HepG2 (cell line): ENCODE data around the gene VCL. TPM values are rescaled to one million over a fixed set of nuclear protein-coding genes. Genes with fewer than 3 reads are reported as not detected.

Experiments
- ATAC-seq: fragments of 200-7000 bp; cut with Tn5 transposase; 3 replicates; pipeline ENCODE4 v1.9.1; 2020; ENCODE audit warnings: mild to moderate bottlenecking, moderate library complexity
- BruUV-seq: library from RNA; stranded (reverse); fragments of 400-500 nt; replicated peaks from 2 replicates; lab custom pipeline; 2021; lab: Mats Ljungman, UMichigan
- CTCF ChIA-PET: fragments of 300-600 bp; formaldehyde crosslinking; extraction: SDS; loops from one replicate; lab custom pipeline; 2021; ENCODE audit warnings: low total read pairs, inconsistent platforms, low intra/inter-chr PET ratio; lab: Yijun Ruan, JAX
- POLR2A ChIA-PET: fragments of 350-600 bp; sonication (Branson Sonifier 250); formaldehyde crosslinking; loops from one replicate; lab custom pipeline; 2020; ENCODE audit warnings: antibody characterized with exemption, inconsistent platforms; lab: Yijun Ruan, JAX
- DNase-seq: peaks from one replicate; pipeline ENCODE4 v3.0.0-alpha.2; 2015; ENCODE audit warnings: low spot score
- FAIRE-seq: peaks from 3 replicates; lab custom pipeline; 2011; peaks lifted over from hg19 to GRCh38; lab: Jason Lieb, UNC
- H2AFZ ChIP-seq: one replicate; pipeline ENCODE4 v1.6.1; 2011; ENCODE audit warnings: low read length, inconsistent platforms
- H3K27ac ChIP-seq: fragments of 300-600 bp; 3 replicates; pipeline ENCODE4 v1.8.0; 2011; ENCODE audit warnings: mixed run types, mild to moderate bottlenecking, mixed read lengths, low read length, inconsistent platforms; ENCODE audit not compliant: insufficient read depth; ENCODE audit errors: extremely low read length
- H3K27me3 ChIP-seq, 2 experiments: fragments of 200-600 bp in 1 of 2; 2 replicates in 1 of 2; 3 replicates in 1 of 2; pipeline versions ENCODE4 v1.6.0 to v1.8.0; 2011; ENCODE audit warnings: low read length in 2 of 2, mild to moderate bottlenecking in 2 of 2, moderate library complexity in 2 of 2, inconsistent platforms in 1 of 2; ENCODE audit not compliant: insufficient read depth in 2 of 2, control insufficient read depth in 1 of 2
- H3K36me3 ChIP-seq, 2 experiments: fragments of 200-600 bp in 1 of 2; replicated peaks in 1 of 2; 2 replicates in 1 of 2; 3 replicates in 1 of 2; pipeline versions ENCODE4 v1.5.1 to v1.8.0; 2011; ENCODE audit warnings: low read length in 2 of 2, inconsistent platforms in 1 of 2; ENCODE audit not compliant: insufficient read depth in 2 of 2, control insufficient read depth in 1 of 2
- H3K4me1 ChIP-seq: 2 replicates; pipeline ENCODE4 v1.5.1; 2012; ENCODE audit warnings: low read length, inconsistent platforms; ENCODE audit not compliant: insufficient read depth
- H3K4me2 ChIP-seq: 2 replicates; pipeline ENCODE4 v1.6.0; 2011; ENCODE audit warnings: low read depth, low read length, inconsistent platforms
- H3K4me3 ChIP-seq, 3 experiments: fragments of 200-600 bp in 1 of 3; sonication (generic), shearing (Covaris generic) in 1 of 3; replicated peaks in 1 of 3; 2 replicates each; pipeline ENCODE4 v1.5.1; 2011 to 2016; ENCODE audit warnings: low read length in 3 of 3, inconsistent platforms in 2 of 3, low read depth in 2 of 3, mild to moderate bottlenecking in 2 of 3, control low read depth in 1 of 3, mixed read lengths in 1 of 3; ENCODE audit not compliant: insufficient read depth in 1 of 3
- H3K79me2 ChIP-seq: one replicate; pipeline ENCODE4 v1.6.1; 2011; ENCODE audit warnings: low read length, inconsistent platforms; ENCODE audit not compliant: insufficient read depth
- H3K9ac ChIP-seq: 2 replicates; pipeline ENCODE4 v1.6.0; 2011; ENCODE audit warnings: mild to moderate bottlenecking, low read depth, low read length, inconsistent platforms; ENCODE audit not compliant: insufficient read depth
- H3K9me3 ChIP-seq: 2 replicates; pipeline ENCODE4 v1.5.1; 2012; ENCODE audit warnings: mild to moderate bottlenecking, low read length
- H4K20me1 ChIP-seq: 2 replicates; pipeline ENCODE4 v1.6.0; 2011; ENCODE audit warnings: inconsistent platforms, mild to moderate bottlenecking, low read length, moderate library complexity; ENCODE audit not compliant: insufficient read depth
- ATF4 ChIP-seq, 2 experiments: fragments of 450-650 bp in 1 of 2; sonication (generic) in 1 of 2; formaldehyde crosslinking; IDR thresholded peaks; 2 replicates each; pipeline versions ENCODE4 v1.5.0 to v1.8.0; 2020 to 2022; ENCODE audit warnings: mild to moderate bottlenecking in 1 of 2, missing genetic modification reagents in 1 of 2
- CEBPB ChIP-seq: IDR thresholded peaks from 2 replicates; pipeline ENCODE4 v1.6.1; 2011; ENCODE audit warnings: low read depth, low read length, improper control_type of control experiment, borderline replicate concordance
- DNMT3B ChIP-seq: conservative IDR thresholded peaks from 2 replicates; pipeline ENCODE4 v1.6.1; 2016; ENCODE audit warnings: missing biosample characterization, control low read depth
- MAFF ChIP-seq: IDR thresholded peaks from 2 replicates; pipeline ENCODE4 v1.6.1; 2011; ENCODE audit warnings: low read depth, low read length, improper control_type of control experiment
- MAFK ChIP-seq, 2 experiments: IDR thresholded peaks in 1 of 2; conservative IDR thresholded peaks in 1 of 2; 2 replicates each; pipeline ENCODE4 v1.6.1; 2011; ENCODE audit warnings: improper control_type of control experiment in 2 of 2, low read length in 2 of 2
- PRDM4 ChIP-seq: sonication (generic); formaldehyde crosslinking; IDR thresholded peaks from 2 replicates; pipeline ENCODE4 v1.9.0; 2021; ENCODE audit warnings: missing genetic modification reagents, borderline replicate concordance
- SOX13 ChIP-seq, 3 experiments: fragments of 450-650 bp in 1 of 3; sonication (generic) in 1 of 3; formaldehyde crosslinking in 1 of 3; IDR thresholded peaks in 2 of 3; conservative IDR thresholded peaks in 1 of 3; 2 replicates each; pipeline versions ENCODE4 v1.5.0 to v1.6.1; 2016 to 2020; ENCODE audit warnings: antibody characterized with exemption in 1 of 3, mild to moderate bottlenecking in 1 of 3, missing compliant biosample characterization in 1 of 3, missing genetic modification reagents in 1 of 3, moderate library complexity in 1 of 3
- ZNF292 ChIP-seq: sonication (generic); formaldehyde crosslinking; IDR thresholded peaks from 2 replicates; pipeline ENCODE4 v1.8.1; 2022; ENCODE audit warnings: mild to moderate bottlenecking, low read depth, missing genetic modification reagents, borderline replicate concordance
- ZNF713 ChIP-seq: sonication (generic); formaldehyde crosslinking; IDR thresholded peaks from 2 replicates; pipeline ENCODE4 v1.4.0; 2020; ENCODE audit warnings: mild to moderate bottlenecking, missing genetic modification reagents
- WGBS: methylation state at CpG from one replicate; pipeline ENCODE4 v1.1.6; 2017; ENCODE audit warnings: low lambda C conversion rate; 5-methylcytosine and 5-hydroxymethylcytosine counted together
- in situ Hi-C: cut with HindIII; loops from 2 replicates; pipeline ENCODE4 v1.10.0; 2017; ENCODE audit warnings: low pct_unique_long_range_greater_than_20kb; ENCODE audit not compliant: extremely low pct_ligation_motif_present
- intact Hi-C: fragments of 100-400 bp; cut with micrococcal nuclease; formaldehyde crosslinking; loops from one replicate; pipeline ENCODE4 v1.10.0; 2022; ENCODE audit not compliant: unreplicated experiment
- polyA plus RNA-seq, 8 experiments: library from polyadenylated mRNA; depleted of rRNA in 3 of 8; stranded (reverse) in 7 of 8; unstranded in 1 of 8; fragments of >200 nt; fragmentation: Illumina TruSeq in 4 of 8; extraction: Trizol in 4 of 8; gene quantifications; 2 replicates each; pipeline versions ENCODE4 v1.2.1 to v1.2.3, GENCODE V29; 2011 to 2016; ENCODE audit warnings: low read depth in 4 of 8, missing spikeins in 1 of 8, mixed read lengths in 1 of 8; ENCODE audit not compliant: insufficient read depth in 1 of 8
- total RNA-seq, 5 experiments: library from RNA; depleted of rRNA; stranded (reverse); fragments of >200 nt; fragmentation: Illumina TruSeq; extraction: Trizol; gene quantifications; 2 replicates each; pipeline ENCODE4 v1.2.3, GENCODE V29; 2016; ENCODE audit warnings: low read depth in 1 of 5
- TF ChIP-seq, protein P1 (sequence below): sonication (generic); formaldehyde crosslinking; IDR thresholded peaks from 2 replicates; pipeline ENCODE4 v1.4.0; 2020; ENCODE audit warnings: missing genetic modification reagents

Gene VCL
- total and polyA plus RNA-seq, 2 of the 13 experiments (the other 11 are each of a cell fraction or from before 2014, with no cell fraction given): 17.3 to 26.9 TPM

DNA sequence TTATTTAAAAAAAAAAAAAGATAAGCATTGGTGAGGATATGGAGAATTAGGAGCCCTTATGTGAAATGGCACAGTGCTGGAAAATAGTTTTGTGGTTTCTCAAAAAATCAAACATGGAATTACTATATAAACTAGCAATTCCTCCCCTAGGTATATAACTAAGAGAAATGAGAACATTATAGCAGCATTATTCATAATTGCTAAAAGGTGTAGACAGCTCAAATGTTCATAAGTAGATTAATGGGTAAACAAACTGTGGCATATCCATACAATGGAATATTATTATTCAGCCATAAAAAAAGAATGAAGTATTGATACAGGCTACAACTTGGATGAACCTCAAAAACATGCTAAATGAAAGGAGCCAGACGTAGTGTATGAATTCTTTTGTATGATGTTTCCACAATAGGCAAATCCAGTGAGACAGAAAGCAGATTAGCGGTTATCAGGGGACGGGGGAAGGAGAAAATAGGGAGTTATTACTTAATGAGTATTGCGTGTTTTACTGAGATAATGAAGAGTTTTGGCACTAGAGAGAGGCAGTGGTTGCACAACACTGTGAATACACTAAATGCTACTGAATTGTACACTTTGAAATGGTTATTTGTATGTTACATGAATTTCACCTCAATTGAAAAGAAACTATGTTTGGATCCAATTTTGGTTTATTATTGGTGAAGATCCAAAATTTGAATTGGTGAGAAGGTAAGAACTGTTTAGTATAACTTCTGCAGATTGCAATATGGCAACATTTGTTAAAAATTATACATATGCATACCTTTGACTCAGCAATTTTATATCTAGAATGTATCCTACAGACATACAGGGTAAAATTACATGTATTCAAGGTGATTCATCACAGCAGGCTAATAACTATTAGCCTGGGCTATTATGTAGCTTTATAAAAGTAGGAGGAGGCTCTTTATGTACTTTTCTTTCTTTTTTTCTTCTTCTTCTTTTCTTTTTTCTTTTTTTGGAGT, 69.7 kb downstream of the VCL start:
- no peaks in the 10 kb centered on the region for H3K79me2 ChIP-seq
- ChIA-PET POLR2A (no interaction called here), CTCF (no interaction called here)
- ATAC-seq (no peak), DNase-seq (no peak), FAIRE-seq (no peak)
- no peak overlapping the region for H3K4me2 ChIP-seq
- peaks cover 1 to 11% of the 10 kb centered on the region in 2 experiments; a peak in 4 of 5 replicates for H3K36me3 ChIP-seq
- H3K4me3 ChIP-seq: no peak overlapping the region
- intact Hi-C loops: no loop called here
- no peak overlapping the region for H3K27ac ChIP-seq
- WGBS: 96% methylated on average over 4 of the region's 4 CpGs
- H2AFZ ChIP-seq: no peak overlapping the region
- in situ Hi-C loops: no loop called here
- no peaks in the 10 kb centered on the region for H3K27me3 ChIP-seq
- no peak overlapping the region for H3K9ac ChIP-seq
- no peaks in the 10 kb centered on the region for H3K4me1 ChIP-seq
- no peaks in the 10 kb centered on the region for H3K9me3 ChIP-seq
- H4K20me1 ChIP-seq: no peaks in the 10 kb centered on the region
- no TSS peak for BruUV-seq
- TF ChIP-seq, protein P1, sequence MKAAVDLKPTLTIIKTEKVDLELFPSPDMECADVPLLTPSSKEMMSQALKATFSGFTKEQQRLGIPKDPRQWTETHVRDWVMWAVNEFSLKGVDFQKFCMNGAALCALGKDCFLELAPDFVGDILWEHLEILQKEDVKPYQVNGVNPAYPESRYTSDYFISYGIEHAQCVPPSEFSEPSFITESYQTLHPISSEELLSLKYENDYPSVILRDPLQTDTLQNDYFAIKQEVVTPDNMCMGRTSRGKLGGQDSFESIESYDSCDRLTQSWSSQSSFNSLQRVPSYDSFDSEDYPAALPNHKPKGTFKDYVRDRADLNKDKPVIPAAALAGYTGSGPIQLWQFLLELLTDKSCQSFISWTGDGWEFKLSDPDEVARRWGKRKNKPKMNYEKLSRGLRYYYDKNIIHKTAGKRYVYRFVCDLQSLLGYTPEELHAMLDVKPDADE (CRISPR knock-in tag): no peak
- no peak for TF ChIP-seq ZNF713 (CRISPR knock-in tag)
- TF ChIP-seq SOX13 (IDR thresholded peaks at IDR 0.05): no peak
- no peak for TF ChIP-seq SOX13 (CRISPR knock-in tag; conservative IDR thresholded peaks at IDR 0.05 in 1 of 2, IDR thresholded peaks at IDR 0.05 in 1 of 2)
- TF ChIP-seq MAFK (conservative IDR thresholded peaks at IDR 0.05 in 1 of 2, IDR thresholded peaks at IDR 0.05 in 1 of 2; ENCODE audit: low read length in 2 of 2): peak; percentile 9 to 60; a peak in 2 of 4 replicates
- no peak for TF ChIP-seq ATF4 (CRISPR knock-in tag; IDR thresholded peaks at IDR 0.05)
- peak; percentile 19; the same call in 1 of the 2 replicates for TF ChIP-seq MAFF
- peak; percentile 24; the same call in 1 of the 2 replicates for TF ChIP-seq CEBPB
- TF ChIP-seq ZNF292 (CRISPR knock-in tag): no peak
- no peak for TF ChIP-seq PRDM4
- TF ChIP-seq DNMT3B (CRISPR knock-in tag): no peak
